GM12874 (cell line): ENCODE measurements around the gene DNM3.

Experiments
- TF ChIP-seq, protein P1 (sequence below): IDR thresholded peaks from 2 replicates; pipeline ENCODE4 v1.5.1; 2011; ENCODE audit warnings: low read depth, mild to moderate bottlenecking, control low read depth, low read length, moderate library complexity; ENCODE audit not compliant: insufficient read depth

Gene DNM3

GRCh38 chr1:171860696-171861095 lies 19.4 kb downstream of the DNM3 start:
- TF ChIP-seq, protein P1, sequence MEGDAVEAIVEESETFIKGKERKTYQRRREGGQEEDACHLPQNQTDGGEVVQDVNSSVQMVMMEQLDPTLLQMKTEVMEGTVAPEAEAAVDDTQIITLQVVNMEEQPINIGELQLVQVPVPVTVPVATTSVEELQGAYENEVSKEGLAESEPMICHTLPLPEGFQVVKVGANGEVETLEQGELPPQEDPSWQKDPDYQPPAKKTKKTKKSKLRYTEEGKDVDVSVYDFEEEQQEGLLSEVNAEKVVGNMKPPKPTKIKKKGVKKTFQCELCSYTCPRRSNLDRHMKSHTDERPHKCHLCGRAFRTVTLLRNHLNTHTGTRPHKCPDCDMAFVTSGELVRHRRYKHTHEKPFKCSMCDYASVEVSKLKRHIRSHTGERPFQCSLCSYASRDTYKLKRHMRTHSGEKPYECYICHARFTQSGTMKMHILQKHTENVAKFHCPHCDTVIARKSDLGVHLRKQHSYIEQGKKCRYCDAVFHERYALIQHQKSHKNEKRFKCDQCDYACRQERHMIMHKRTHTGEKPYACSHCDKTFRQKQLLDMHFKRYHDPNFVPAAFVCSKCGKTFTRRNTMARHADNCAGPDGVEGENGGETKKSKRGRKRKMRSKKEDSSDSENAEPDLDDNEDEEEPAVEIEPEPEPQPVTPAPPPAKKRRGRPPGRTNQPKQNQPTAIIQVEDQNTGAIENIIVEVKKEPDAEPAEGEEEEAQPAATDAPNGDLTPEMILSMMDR: no peak

- TF ChIP-seq, protein P1: no peak
Measured at GRCh38 chr1:171863531-171863930, 22.2 kb downstream of the DNM3 start.

GRCh38 chr1:171864308-171864707 lies 23.0 kb downstream of the DNM3 start:
- TF ChIP-seq, protein P1: no peak

- TF ChIP-seq, protein P1: no peak
Measured at GRCh38 chr1:171865106-171865505, 23.8 kb downstream of the DNM3 start.

DNA sequence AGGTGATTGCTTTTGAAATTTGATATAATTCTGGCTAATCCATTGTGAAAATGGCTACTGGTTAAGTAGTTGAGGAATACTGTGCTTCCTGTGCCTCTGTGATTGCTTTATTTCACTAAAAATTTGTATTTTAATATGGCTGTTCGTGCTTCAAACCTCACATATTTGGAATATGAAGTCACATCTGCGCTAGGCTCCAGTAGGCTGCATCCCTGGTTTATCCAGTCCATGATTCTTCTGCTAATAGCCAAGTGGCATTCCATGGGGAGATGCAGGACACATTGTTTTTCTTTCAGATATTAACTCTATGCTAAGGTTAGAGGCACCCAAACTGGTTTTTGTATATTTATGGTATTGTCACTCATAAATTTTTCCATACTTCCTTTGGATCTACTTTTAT lies 25.9 kb downstream of the DNM3 start:
- TF ChIP-seq, protein P1: no peak

GRCh38 chr1:171868217-171868803 lies 27.0 kb downstream of the DNM3 start:
- TF ChIP-seq, protein P1: no peak

- TF ChIP-seq, protein P1: no peak
Measured at GRCh38 chr1:171869097-171869496, 27.8 kb downstream of the DNM3 start.

GRCh38 chr1:171871848-171872247 lies 30.6 kb downstream of the DNM3 start:
- TF ChIP-seq, protein P1: no peak
